Colon (tissue), 2 donors: ENCODE data around the gene LUZP1.

ENCODE experiments used
- FAIRE-seq: peaks from 2 replicates; lab custom pipeline; 2012; peaks lifted over from hg19 to GRCh38; lab: Jason Lieb, UNC
- donor health status: control.
- donor health status: control.

LUZP1 gene

DNA sequence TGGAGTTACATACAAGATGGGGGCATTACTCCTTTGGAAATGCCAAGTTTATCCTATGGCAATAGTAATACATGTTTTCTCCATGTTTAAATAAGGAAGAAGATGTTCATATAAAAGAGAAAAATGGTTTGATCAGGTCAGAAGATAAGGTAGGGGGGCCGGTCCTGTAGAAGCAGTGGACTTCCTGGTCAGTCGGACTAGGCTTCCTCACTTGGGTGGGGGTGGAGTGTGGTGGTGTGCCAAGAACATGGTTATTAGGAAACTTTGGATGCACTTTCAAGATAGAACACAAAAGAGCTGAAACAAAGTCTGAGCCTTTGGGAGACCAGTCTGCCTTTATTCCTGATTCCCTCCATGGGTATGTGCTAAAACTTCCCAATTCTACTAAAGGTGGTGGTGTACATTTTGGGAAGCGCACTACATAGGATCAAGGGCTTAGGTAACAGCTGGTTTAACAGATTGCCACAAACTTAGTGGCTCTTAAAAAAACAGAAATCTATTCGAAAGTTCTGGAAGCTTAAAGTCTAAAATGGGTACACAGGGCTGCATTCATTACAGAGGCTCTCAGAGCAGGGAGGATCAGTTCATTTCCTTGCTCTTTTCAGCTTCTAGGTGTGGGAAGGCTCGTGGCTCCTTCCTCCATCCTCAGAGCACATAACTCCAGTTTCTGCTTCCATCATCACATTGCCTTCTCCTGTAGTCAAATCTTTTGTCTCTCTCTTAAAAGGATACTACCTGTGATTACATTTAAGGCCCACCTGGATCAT lies 84.8 kb downstream of the LUZP1 start:
- FAIRE-seq: no peak

DNA sequence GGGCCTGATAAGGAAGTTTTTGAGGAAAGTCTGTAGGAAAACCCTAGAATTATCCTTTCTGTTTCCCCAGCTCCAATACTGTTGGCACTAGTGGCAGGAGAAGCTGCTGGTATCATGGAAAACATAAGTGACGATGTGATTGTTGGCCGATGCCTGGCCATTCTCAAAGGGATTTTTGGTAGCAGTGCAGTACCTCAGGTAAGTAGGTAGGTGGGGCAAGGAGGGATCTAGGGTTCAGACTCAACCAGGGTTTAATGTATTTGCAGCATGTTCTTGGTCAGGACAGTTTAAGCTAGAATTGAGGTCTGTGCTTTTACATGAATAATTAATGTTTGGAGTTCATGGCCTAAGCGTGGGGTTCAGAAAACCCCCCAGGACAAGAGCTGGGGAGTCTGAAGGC lies 87.3 kb downstream of the LUZP1 start:
- FAIRE-seq: no peak

DNA sequence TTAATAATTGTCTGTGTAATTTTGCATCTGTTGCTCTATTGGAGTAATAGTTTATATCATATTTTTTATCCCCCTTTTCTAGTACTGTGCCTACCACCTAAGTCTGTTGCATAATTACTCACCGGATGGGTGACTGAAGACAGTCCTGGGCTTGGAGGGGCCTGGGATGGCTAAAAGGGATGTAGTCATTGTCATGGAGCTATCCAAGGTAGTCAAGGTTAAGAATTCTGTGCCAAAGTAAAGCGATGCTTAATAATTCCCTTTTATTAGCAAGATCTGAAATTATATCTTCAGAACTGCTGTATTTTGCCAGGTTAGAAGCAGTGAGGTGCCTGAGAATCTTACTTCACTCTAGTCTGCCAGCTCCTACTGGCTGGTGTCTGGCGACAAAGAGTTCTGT lies 87.8 kb downstream of the LUZP1 start:
- FAIRE-seq: no peak

DNA sequence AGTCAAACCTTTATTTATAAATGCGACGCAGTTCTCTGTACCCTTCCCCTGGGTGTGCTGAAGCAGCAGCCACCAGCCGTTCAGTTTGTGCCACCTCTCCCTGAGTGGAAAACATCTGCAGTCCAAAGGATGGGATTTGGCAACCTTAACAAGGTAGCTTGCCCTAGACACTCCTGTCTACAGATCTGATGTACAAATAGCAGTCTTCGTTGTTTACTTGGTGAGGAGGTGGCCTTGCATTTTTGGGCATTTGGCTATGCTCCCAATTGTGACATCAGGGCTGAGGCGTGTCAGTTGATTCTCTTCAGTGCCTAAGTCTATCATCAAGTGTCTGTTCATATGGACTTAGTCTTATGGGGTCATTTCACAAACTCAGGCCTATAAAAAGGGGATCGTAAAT lies 89.6 kb downstream of the LUZP1 start:
- FAIRE-seq: no peak

DNA sequence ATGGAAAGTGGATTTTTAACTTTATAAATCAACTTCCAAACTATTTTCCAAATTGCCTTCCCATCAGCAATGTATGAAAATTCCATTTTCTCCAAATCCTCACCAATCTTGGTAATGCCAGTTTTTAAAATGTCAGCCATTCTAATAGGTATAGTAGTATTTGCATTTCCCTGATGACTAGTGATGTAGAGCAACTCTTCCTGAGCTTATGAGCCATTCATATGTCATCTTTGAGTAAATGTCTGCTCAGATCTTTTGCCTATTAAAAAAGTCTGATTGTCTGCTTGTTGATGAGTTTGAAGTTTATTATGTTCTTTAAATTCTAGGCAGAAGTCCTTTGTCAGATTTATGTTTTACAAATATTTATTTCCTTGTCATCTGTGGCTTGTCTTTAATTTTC lies 94.6 kb downstream of the LUZP1 start:
- no peak for FAIRE-seq

DNA sequence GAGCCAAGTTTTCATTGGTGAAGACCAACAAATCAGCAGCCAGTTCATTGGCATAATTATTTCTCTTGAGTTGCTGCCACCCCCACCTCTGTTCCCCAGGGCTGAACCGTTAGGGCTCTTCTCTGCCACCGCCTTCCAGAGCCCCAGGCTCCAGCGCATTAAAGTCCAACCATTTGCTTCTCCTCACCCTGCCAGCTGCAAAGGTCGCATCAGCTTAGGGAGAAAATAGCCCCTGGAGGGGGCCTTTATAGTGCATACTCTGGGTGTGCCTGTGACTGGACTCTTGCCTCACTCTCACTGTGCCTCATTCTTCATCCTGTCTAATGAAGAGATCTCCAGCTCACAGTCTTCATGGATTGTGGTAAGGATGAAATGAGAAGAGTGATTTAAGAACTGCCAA lies 99.0 kb downstream of the LUZP1 start:
- FAIRE-seq: no peak

DNA sequence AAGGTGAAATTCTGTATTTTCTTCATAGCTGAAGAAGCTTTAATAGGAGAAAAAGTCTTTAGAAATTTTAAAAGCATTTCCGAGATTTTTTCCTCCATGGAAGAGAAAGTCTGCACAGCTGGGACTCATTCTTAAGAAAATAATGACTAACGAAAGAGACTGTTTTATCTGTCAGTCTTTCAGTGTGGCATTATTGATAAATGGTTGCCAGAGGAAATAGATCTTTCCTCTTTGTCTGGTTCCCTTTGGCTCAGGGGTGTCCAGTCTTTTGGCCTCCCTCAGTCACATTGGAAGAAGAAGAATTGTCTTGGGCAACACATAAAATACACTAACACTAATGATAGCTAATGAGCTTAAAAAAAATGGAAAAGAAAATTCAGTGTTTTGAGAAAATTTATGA lies 99.5 kb downstream of the LUZP1 start:
- no peak for FAIRE-seq

DNA sequence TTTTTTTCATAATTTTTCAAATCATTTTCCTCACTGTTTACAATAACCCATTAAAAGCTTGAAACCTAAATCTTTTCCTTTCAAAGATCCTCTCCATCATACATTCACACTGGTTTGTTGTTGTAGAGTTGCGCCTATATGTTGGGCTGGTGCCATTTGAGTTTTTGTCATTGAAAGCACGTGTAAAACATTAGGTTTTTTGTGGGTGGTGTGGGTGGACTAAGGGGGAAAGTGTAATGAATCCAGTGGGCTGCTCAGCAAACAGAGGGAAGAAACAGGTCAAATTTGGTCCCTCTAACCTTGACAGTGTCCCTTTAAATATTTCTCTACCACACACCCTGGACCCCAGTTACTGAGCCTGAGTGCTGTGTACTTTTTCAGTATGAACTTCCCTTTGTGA lies 102.6 kb downstream of the LUZP1 start:
- FAIRE-seq: no peak

DNA sequence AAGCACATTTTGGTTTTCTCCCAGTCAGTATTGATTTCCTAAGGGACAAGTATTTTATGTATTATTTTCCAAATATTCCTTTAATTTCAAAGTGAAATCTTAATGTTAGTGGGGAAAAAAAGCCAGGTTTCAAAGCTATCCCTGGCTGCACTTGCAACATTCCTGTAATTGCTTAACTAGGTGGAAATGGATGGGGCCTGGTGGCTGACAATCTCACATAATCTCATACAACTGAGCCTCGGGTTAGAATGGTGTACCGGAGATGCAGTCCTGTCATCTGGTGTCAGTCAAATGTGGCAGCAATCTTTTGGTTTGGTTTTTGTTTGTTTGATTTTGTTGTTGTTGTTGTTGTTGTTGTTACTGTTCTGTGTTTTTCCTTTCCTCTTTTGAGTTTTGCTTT lies 103.3 kb downstream of the LUZP1 start:
- FAIRE-seq: no peak

DNA sequence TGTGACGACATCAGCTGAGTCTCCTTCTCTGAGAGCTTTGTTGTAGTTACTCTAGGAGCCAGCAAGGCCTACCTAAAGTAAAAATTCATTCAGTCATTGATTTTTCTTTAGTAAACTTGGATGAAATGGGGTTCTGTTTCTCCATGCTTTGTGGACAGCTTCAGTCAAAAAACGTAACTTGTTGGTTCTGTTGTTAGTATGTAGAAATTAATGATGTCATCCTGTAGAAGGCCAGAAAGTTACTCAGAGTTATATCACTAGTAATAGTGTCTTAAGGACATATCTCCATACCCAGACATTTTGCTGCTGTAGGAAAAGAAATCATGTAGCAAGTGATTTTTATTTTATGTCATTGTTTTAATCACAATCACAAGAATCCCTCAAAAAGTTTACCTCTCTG lies 106.4 kb downstream of the LUZP1 start:
- FAIRE-seq: no peak

DNA sequence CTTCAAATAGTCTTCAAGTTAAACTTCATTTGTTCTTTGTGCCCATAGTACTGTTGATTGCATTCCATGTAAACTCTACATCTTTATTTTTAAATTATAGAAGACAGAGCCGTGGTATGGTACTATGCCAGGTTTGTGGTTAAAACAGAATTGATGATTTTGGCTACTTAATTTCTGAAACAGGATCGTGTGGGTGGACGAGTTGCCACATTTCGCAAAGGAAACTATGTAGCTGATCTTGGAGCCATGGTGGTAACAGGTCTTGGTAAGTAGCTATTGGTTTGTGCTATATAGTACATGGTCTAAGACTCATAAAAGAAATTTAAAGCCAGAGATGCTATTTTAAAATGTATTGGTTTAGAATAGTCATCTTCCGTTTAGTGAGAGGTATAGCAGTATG lies 111.4 kb downstream of the LUZP1 start:
- no peak for FAIRE-seq

DNA sequence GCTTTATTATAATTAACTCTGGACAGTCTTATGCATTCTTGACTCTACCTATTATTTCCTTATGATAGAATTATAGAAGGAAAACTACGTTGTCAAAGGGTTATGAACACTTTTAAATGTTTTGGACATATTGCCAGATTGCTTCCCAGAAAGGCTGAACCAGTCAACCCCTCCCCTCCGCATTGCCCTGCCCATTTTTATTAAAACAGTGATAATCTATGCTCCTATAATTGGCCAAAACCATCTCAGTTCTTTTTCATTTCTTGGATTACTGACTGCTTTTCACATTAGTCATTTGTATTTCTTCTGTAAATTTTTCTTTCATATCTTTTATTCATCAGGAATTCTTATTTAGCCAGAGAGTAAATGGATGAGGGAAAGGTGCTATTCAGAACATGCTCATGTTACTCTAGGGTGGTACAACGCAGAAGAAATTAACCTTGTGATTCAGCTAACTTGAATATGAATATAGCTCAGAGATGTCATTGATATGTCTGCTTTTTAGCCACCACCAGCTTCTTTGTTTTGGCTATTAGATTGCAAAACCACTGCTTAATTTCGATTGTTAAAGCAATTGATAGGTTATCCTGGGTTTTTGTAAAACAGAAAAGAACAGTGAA lies 117.3 kb downstream of the LUZP1 start:
- FAIRE-seq: no peak

DNA sequence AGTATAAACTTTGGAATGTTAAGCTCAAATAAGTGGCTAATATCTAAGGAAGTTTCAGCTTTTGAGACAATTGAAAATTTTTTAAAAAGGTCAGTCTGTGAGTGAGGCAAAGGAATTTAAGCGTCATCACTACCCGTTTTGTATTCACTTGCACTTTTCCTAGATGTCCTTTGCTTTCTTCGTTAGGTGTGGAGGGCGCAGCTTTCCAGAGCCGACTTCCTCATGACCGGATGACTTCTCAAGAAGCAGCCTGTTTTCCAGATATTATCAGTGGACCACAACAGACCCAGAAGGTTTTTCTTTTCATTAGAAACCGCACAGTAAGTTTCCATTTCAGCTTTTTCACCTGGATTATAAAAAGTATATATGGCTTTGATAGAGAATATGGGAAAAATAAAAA lies 118.5 kb downstream of the LUZP1 start:
- no peak for FAIRE-seq

DNA sequence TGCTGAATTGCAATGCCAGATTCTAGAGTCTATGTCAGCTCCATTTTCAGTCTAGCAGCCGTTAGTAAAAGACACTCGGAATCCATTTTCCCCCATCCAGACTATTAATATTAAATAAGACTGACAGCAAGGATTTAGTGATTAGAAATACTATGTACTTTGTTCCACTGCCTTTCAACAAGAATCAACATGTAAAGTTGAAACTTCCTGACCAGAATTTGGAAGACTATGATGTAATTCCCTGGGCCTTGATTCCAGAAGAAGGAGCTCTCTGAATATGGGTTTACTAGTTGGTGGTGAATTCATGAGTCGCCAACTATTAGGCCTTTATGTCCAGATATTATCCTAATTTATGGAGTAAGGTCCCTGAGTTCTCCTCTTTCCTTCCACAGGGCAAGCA lies 124.6 kb downstream of the LUZP1 start:
- FAIRE-seq: no peak

DNA sequence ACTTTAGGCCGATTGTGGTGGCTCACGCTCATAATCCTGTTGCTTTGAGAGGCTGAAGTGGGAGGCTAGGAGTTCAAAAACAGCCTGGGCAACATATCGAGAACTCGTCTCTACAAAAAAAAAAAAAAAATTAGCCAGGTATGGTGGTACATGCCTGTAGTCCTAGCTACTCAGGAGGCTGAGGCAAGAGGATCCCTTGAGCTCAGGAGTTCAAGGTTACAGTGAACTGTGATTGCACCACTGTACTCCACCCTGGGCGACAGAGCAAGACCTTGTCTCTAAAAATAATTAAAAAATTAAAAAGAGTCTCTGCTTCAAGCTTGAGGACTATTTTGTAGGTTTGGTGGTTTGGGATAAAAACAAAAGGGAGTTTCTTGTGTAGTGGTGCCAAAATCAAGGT lies 128.1 kb downstream of the LUZP1 start:
- FAIRE-seq: no peak

DNA sequence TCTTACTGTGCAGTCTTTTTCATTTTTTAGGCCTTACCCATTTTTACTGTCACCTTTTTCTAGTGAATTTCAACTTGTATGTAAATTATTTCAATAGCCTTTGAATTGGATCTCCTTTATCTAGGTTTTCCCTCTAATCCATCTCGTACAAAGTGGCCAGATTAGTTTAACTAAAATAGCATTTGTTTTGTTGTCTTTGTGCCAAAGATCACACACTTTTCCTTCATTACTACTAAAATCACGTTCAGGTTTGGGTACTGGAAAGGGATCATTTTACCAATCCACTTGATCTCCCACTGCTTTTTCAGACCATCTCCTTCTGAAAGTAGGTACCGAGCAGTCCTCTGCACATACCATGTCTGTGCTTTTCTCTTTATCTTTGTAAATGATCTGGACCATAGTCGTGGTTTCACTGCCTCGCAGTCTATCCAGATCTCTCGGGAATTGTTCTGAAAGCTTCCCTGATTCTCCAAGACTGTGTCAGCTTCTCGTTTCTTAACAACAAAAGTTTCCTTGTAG lies 129.3 kb downstream of the LUZP1 start:
- FAIRE-seq: no peak

DNA sequence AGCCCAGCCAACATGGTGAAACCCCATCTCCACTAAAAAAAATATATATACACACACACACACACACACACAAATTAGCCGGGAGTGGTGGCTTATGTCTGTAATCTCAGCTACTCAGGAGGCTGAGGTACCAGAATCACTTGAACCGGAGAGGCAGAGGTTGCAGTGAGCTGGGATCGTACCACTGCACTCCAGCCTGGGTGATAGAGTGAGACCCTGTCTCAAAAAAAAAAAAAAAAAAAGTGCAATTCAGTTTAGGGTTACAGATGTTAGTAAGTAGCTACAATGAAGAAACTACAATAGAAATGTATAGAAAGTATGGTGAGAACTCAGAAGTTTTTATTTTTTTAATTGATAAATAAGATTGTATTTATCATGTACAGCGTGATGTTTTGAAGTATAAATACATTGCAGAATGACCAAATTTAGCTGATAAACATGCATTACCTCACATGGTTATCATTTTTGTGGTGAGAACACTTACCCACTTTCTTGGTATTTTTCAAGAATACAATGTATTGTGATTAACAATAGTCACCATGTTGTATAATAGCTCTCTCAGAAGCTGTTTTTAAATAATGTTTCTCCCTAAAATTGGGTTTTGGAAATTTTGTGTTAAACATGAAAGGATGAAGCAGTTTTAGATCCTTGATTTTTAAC lies 131.4 kb downstream of the LUZP1 start:
- no peak for FAIRE-seq

DNA sequence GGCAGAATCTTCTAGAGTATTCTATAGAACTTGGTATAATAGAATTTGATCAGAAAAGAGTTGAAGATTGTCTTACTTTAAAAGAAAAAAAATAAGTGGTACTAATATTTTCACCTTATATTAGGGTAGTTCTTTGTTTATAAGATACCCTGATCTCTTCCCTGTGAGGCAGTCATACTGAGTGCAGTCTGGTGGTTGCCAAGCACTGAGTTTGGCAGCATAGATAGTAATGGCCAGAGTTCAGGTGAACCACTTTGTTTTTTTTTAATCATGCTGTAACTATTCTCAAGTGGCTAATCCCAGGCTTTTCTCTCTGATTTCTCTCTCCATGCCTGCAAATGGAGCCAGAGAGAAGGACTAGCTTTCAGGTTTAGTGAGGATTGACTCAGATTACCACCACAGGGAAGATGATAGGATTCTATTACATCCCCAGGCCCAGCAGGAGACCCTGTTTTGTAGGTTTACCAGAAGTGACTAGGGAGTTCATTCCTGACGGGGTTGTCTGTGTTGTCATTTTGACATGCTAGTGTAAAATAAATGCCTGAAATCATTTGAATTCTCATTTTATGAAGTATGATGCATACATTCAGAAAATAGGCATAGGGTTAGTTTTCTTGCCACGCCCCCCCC lies 132.7 kb downstream of the LUZP1 start:
- FAIRE-seq: no peak
